ENCODE results near the gene CPO.

GRCh38 chr2:206918263-206918662 lies 21.1 kb upstream of the CPO start:
- TF ChIP-seq CTCF (IDR thresholded peaks at IDR 0.05; ENCODE audit: low read depth, low read length) (no peak), POLR2A (IDR thresholded peaks at IDR 0.05; ENCODE audit: extremely low read depth, insufficient read length) (no peak), MYC (IDR thresholded peaks at IDR 0.05; ENCODE audit: low read depth, low read length) (no peak)
- TF ChIP-seq, protein P1, sequence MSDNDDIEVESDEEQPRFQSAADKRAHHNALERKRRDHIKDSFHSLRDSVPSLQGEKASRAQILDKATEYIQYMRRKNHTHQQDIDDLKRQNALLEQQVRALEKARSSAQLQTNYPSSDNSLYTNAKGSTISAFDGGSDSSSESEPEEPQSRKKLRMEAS (IDR thresholded peaks at IDR 0.05; ENCODE audit: low read depth, low read length): no peak

Data from NB4 (cell line).